B cell (primary cell): ENCODE measurements around the gene PTGES. TPM values are rescaled to one million over a fixed set of nuclear protein-coding genes. Genes with fewer than 3 reads are reported as not detected.

Source experiments
- ATAC-seq: fragments of 200-7000 bp; cut with Tn5 transposase; one replicate; pipeline ENCODE4 v1.10.0; 2021; ENCODE audit warnings: low read depth, mild to moderate bottlenecking, moderate number of reproducible peaks, moderate library complexity
- CTCF ChIA-PET: fragments of 350-600 bp; sonication (Branson Sonifier 250); formaldehyde crosslinking; loops from one replicate; lab custom pipeline; 2021; ENCODE audit warnings: antibody characterized with exemption, inconsistent platforms; lab: Charles Lee
- POLR2A ChIA-PET: fragments of 350-600 bp; sonication (Branson Sonifier 250); formaldehyde crosslinking; loops from one replicate; lab custom pipeline; 2021; ENCODE audit warnings: antibody characterized with exemption; lab: Charles Lee
- DNase-seq: peaks from one replicate; pipeline ENCODE4 v3.0.0; 2013
- H2AFZ ChIP-seq: 2 replicates; pipeline ENCODE4 v1.6.1; 2012; ENCODE audit warnings: mild to moderate bottlenecking, low read depth, low read length; ENCODE audit not compliant: insufficient read depth, poor library complexity, severe bottlenecking
- H3K27ac ChIP-seq, 2 donors: 1 replicate in 1 of 2; 2 replicates in 1 of 2; pipeline ENCODE4 v1.5.1; 2012 to 2013; ENCODE audit warnings: low read length in 2 of 2, mild to moderate bottlenecking in 2 of 2, moderate library complexity in 1 of 2
- H3K27me3 ChIP-seq, 4 experiments: fragments of 200-600 bp in 1 of 4; sonication (generic) in 1 of 4; replicated peaks in 1 of 4; 1 replicate in 2 of 4; 2 replicates in 2 of 4; pipeline versions ENCODE4 v1.6.1 to v1.7.0; 2013 to 2016; ENCODE audit warnings: low read length in 3 of 4, mild to moderate bottlenecking in 2 of 4, mixed read lengths in 1 of 4, moderate library complexity in 1 of 4; ENCODE audit not compliant: insufficient read depth in 4 of 4, control insufficient read depth in 3 of 4; ENCODE audit errors: control extremely low read depth in 1 of 4
- H3K36me3 ChIP-seq, 2 experiments: replicated peaks in 1 of 2; 1 replicate in 1 of 2; 2 replicates in 1 of 2; pipeline versions ENCODE4 v1.6.1 to v1.7.1; 2013; ENCODE audit warnings: low read length in 1 of 2; ENCODE audit not compliant: insufficient read depth in 2 of 2, control insufficient read depth in 1 of 2; ENCODE audit errors: control extremely low read depth in 1 of 2, extremely low read depth in 1 of 2
- H3K4me1 ChIP-seq, 2 donors: fragments of 200-600 bp in 1 of 2; sonication (generic) in 1 of 2; 1 replicate in 1 of 2; 2 replicates in 1 of 2; pipeline versions ENCODE4 v1.5.1 to v1.6.1; 2013 to 2017; ENCODE audit warnings: low read length in 2 of 2; ENCODE audit not compliant: control insufficient read depth in 2 of 2, insufficient read depth in 2 of 2
- H3K4me2 ChIP-seq: replicated peaks from 2 replicates; pipeline ENCODE3; 2012; ENCODE audit warnings: mild to moderate bottlenecking, low read depth, low read length; ENCODE audit not compliant: poor library complexity, severe bottlenecking
- H3K4me3 ChIP-seq, 5 experiments: fragments of 200-600 bp in 1 of 5; sonication (generic) in 1 of 5; 1 replicate in 3 of 5; 2 replicates in 2 of 5; pipeline versions ENCODE4 v1.5.1 to v1.7.0; 2011 to 2016; ENCODE audit warnings: low read length in 4 of 5, mild to moderate bottlenecking in 4 of 5, low read depth in 2 of 5, control low read depth in 1 of 5, moderate library complexity in 1 of 5; ENCODE audit not compliant: insufficient read depth in 1 of 5; ENCODE audit errors: control extremely low read depth in 1 of 5, extremely low read depth in 1 of 5
- H3K79me2 ChIP-seq: fragments of 200-600 bp; sonication (generic); one replicate; pipeline ENCODE4 v1.6.0; 2016; ENCODE audit warnings: low read length; ENCODE audit not compliant: control insufficient read depth, insufficient read depth
- H3K9ac ChIP-seq: fragments of 200-600 bp; sonication (generic); 2 replicates; pipeline ENCODE4 v1.6.1; 2017; ENCODE audit warnings: mild to moderate bottlenecking, low read length, moderate library complexity
- H3K9me3 ChIP-seq, 3 donors: one replicate each; pipeline versions ENCODE4 v1.6.1 to v1.7.1; 2013; ENCODE audit warnings: low read length in 2 of 3; ENCODE audit not compliant: control insufficient read depth in 2 of 3, insufficient read depth in 1 of 3; ENCODE audit errors: control extremely low read depth in 1 of 3
- H4K20me1 ChIP-seq: 2 replicates; pipeline ENCODE4 v1.6.0; 2012; ENCODE audit warnings: mild to moderate bottlenecking, low read length; ENCODE audit not compliant: insufficient read depth, control insufficient read depth, poor library complexity, severe bottlenecking
- H3K27ac Mint-ChIP-seq: one replicate; pipeline ENCODE4 v1.8.0; 2021; ENCODE audit warnings: mixed read lengths
- H3K27me3 Mint-ChIP-seq: one replicate; pipeline ENCODE4 v1.8.0; 2021; ENCODE audit warnings: mixed read lengths
- H3K4me1 Mint-ChIP-seq: one replicate; pipeline ENCODE4 v1.8.0; 2021; ENCODE audit warnings: mixed read lengths
- H3K4me3 Mint-ChIP-seq: one replicate; pipeline ENCODE4 v1.8.0; 2021; ENCODE audit warnings: mixed read lengths
- H3K9me3 Mint-ChIP-seq: one replicate; pipeline ENCODE4 v1.8.0; 2022; ENCODE audit warnings: mixed read lengths; ENCODE audit not compliant: insufficient read depth
- EZH2 ChIP-seq: IDR thresholded peaks from 2 replicates; pipeline ENCODE4 v1.6.1; 2012; ENCODE audit warnings: borderline replicate concordance, low read depth, mild to moderate bottlenecking, moderate library complexity, low read length; ENCODE audit not compliant: insufficient read depth, poor library complexity, severe bottlenecking
- WGBS: methylation state at CpG from one replicate; pipeline ENCODE4 v1.1.5; 2013; ENCODE audit warnings: missing lambda C conversion rate; ENCODE audit not compliant: insufficient coverage; 5-methylcytosine and 5-hydroxymethylcytosine counted together
- intact Hi-C: fragments of 100-400 bp; cut with micrococcal nuclease; formaldehyde crosslinking; loops from one replicate; pipeline ENCODE4 v1.10.0; 2022
- polyA plus RNA-seq: library from polyadenylated mRNA; depleted of rRNA; stranded (reverse); fragments of >200 nt; gene quantifications from 2 replicates; pipeline ENCODE4 v1.2.3, GENCODE V29; 2012
- total RNA-seq, 2 donors: library from RNA; stranded (reverse); fragments of 120-200 nt in 1 of 2; gene quantifications; 1 replicate in 1 of 2; 2 replicates in 1 of 2; pipeline versions ENCODE4 v1.2.3 to v1.2.4, GENCODE V29; 2013 to 2022
- TF ChIP-seq, protein P1 (sequence below): fragments of 200-600 bp; IDR thresholded peaks from one replicate; pipeline ENCODE4 v1.8.0; 2022; ENCODE audit warnings: antibody characterized with exemption, mild to moderate bottlenecking

Gene PTGES
- total and polyA plus RNA-seq, 2 donors (not counting 1 experiment from before 2014, with no cell fraction given): not detected

DNA sequence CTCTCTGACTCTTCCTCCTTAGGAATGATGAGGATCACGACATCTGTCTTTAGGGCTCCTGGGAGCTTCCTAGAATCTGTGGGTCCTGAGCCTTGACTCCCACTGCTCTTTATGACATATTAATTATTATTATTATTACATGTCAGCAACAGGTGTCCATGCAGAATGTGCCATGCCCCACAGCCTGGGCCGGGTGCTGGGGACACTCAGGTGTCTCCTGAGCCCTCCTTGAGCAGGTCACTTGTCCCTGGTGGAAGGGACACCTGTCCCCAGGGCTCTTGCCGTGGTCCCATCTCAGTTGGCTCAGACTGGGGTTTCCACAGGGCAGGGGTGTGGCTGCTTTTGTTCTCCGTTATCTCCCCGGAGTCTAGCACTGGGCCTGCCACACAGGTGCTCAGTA, 34.2 kb downstream of the PTGES start:
- Mint-ChIP-seq H3K27me3 (peaks cover 38% of the 10 kb centered on the region), H3K27ac (no peak overlapping the region), H3K4me3 (no peak overlapping the region), H3K9me3 (no peaks in the 10 kb centered on the region), H3K4me1 (no peaks in the 10 kb centered on the region)
- Histone ChIP-seq H2AFZ (no peak overlapping the region), H3K27ac (no peak overlapping the region), H3K9me3 (no peaks in the 10 kb centered on the region), H3K79me2 (no peaks in the 10 kb centered on the region), H3K4me3 (no peak overlapping the region), H3K4me1 (no peaks in the 10 kb centered on the region), H3K36me3 (no peaks in the 10 kb centered on the region), H4K20me1 (no peaks in the 10 kb centered on the region), H3K9ac (no peak overlapping the region), H3K4me2 (no peak overlapping the region), H3K27me3 (peaks cover 0 to 11% (median 2%) of the 10 kb centered on the region in 4 experiments)
- no peak for TF ChIP-seq EZH2
- TF ChIP-seq, protein P1, sequence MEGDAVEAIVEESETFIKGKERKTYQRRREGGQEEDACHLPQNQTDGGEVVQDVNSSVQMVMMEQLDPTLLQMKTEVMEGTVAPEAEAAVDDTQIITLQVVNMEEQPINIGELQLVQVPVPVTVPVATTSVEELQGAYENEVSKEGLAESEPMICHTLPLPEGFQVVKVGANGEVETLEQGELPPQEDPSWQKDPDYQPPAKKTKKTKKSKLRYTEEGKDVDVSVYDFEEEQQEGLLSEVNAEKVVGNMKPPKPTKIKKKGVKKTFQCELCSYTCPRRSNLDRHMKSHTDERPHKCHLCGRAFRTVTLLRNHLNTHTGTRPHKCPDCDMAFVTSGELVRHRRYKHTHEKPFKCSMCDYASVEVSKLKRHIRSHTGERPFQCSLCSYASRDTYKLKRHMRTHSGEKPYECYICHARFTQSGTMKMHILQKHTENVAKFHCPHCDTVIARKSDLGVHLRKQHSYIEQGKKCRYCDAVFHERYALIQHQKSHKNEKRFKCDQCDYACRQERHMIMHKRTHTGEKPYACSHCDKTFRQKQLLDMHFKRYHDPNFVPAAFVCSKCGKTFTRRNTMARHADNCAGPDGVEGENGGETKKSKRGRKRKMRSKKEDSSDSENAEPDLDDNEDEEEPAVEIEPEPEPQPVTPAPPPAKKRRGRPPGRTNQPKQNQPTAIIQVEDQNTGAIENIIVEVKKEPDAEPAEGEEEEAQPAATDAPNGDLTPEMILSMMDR: no peak
- intact Hi-C loops: no loop called here
- DNase-seq (no peak), ATAC-seq (no peak)
- ChIA-PET CTCF (interaction anchor here (1.4 kb wide), 1 partner anchor 19 kb away, joined by 3 read pairs; no protein-coding TSS in a partner anchor), POLR2A (no interaction called here)
- 90% methylated on average over 4 of the region's 5 CpGs for WGBS

DNA sequence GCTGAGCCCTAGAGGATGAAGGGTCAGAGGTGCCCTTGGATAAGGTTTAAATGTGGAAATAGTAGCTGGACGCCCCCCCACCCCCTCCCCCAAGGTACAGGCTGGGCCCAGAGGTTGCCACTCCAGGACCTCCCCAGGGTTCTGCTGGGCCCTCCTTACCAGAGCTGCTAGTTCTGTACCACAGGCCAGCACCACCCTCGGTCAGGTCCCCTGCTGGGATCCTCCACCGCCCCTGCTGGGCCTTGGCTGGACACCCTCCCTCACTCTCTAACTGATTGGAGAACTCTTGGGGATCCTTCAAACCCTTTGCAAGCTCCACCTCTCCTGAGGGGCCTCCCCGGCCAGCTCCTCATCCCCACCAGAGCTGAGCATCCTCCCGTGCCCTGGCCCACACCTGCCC, 34.9 kb downstream of the PTGES start:
- no peaks in the 10 kb centered on the region for H3K9me3 Mint-ChIP-seq
- CTCF ChIA-PET: interaction anchor here (1.4 kb wide), 1 partner anchor 20 kb away, joined by 3 read pairs; no protein-coding TSS in a partner anchor
- Histone ChIP-seq H2AFZ (no peak overlapping the region), H3K4me2 (no peak overlapping the region), H3K27ac (no peak overlapping the region), H3K4me1 (peaks cover under 1 to 3% of the 10 kb centered on the region in 2 donors), H3K36me3 (no peaks in the 10 kb centered on the region), H3K27me3 (peaks cover 0 to 16% (median 4%) of the 10 kb centered on the region in 4 experiments), H4K20me1 (no peaks in the 10 kb centered on the region), H3K9me3 (no peaks in the 10 kb centered on the region), H3K79me2 (no peaks in the 10 kb centered on the region), H3K9ac (no peak overlapping the region), H3K4me3 (no peak overlapping the region)
- POLR2A ChIA-PET: no interaction called here
- ATAC-seq (no peak), DNase-seq (no peak)
- H3K27ac Mint-ChIP-seq: no peak overlapping the region
- TF ChIP-seq, protein P1: no peak
- no peak for TF ChIP-seq EZH2
- no peaks in the 10 kb centered on the region for H3K4me1 Mint-ChIP-seq
- intact Hi-C loops: no loop called here
- peaks cover 41% of the 10 kb centered on the region for H3K27me3 Mint-ChIP-seq
- WGBS: 70% methylated on average over 3 of the region's 5 CpGs
- no peak overlapping the region for H3K4me3 Mint-ChIP-seq
